Left ventricle myocardium inferior (tissue), 1 donor: Measurements from ENCODE around the gene TPK1. TPM values are rescaled to one million over a fixed set of nuclear protein-coding genes. Genes with fewer than 3 reads are reported as not detected.

Source experiments
- DNase-seq: peaks from one replicate; pipeline ENCODE4 v3.0.0-alpha.2; 2020
- H3K27ac ChIP-seq: fragments of 200-600 bp; replicated peaks from 2 replicates; pipeline ENCODE4 v1.8.0; 2021
- H3K27me3 ChIP-seq: fragments of 200-600 bp; 2 replicates; pipeline ENCODE4 v1.8.0; 2021; ENCODE audit warnings: low read depth
- H3K36me3 ChIP-seq: fragments of 200-600 bp; 2 replicates; pipeline ENCODE4 v1.8.0; 2021
- H3K4me1 ChIP-seq: fragments of 200-600 bp; 2 replicates; pipeline ENCODE4 v1.8.0; 2021
- H3K4me3 ChIP-seq: fragments of 200-600 bp; 2 replicates; pipeline ENCODE4 v1.8.0; 2021; ENCODE audit warnings: mild to moderate bottlenecking, moderate library complexity
- H3K9me3 ChIP-seq: fragments of 200-600 bp; replicated peaks from 2 replicates; pipeline ENCODE4 v1.8.0; 2021
- CTCF ChIP-seq: fragments of 200-600 bp; IDR thresholded peaks from 2 replicates; pipeline ENCODE4 v1.8.0; 2021; ENCODE audit warnings: antibody characterized with exemption, mild to moderate bottlenecking, borderline replicate concordance
- intact Hi-C: fragments of 100-400 bp; cut with micrococcal nuclease; formaldehyde crosslinking; loops from one replicate; pipeline ENCODE4 v1.11.0; 2022
- total RNA-seq: library from RNA; stranded (reverse); fragmentation: NEBNext Ultra II Directional; extraction: Animal tissue kit (Norgen Biotek cat#: 25700); gene quantifications from one replicate; pipeline ENCODE4 v1.2.1, GENCODE V29; 2021
- donor health status: DM: no; HTN: yes; CAD: no; lungs with severe emphysema.

TPK1 gene
- total RNA-seq, 1 donor from 2014 or later, result 3.5 TPM

GRCh38 chr7:144649120-144649519 is 186.7 kb downstream of the TPK1 start:
- H3K4me1 ChIP-seq, result no peaks in the 10 kb centered on the region
- H3K9me3 ChIP-seq, result peaks cover 9% of the 10 kb centered on the region
- H3K36me3 ChIP-seq, result peaks cover 11% of the 10 kb centered on the region
- H3K27me3 ChIP-seq, result no peaks in the 10 kb centered on the region
- DNase-seq, result no peak
- H3K27ac ChIP-seq, result no peak overlapping the region
- intact Hi-C loops, result no loop called here
- no peak for TF ChIP-seq CTCF
- no peak overlapping the region for H3K4me3 ChIP-seq

GRCh38 chr7:144641389-144642044 is 194.3 kb downstream of the TPK1 start:
- no peak overlapping the region for H3K27ac ChIP-seq
- H3K9me3 ChIP-seq, result no peaks in the 10 kb centered on the region
- no peak for DNase-seq
- H3K27me3 ChIP-seq, result no peaks in the 10 kb centered on the region
- TF ChIP-seq CTCF, result no peak
- no peaks in the 10 kb centered on the region for H3K36me3 ChIP-seq
- intact Hi-C loops, result no loop called here
- H3K4me1 ChIP-seq, result no peaks in the 10 kb centered on the region
- no peak overlapping the region for H3K4me3 ChIP-seq

GRCh38 chr7:144632724-144633123 is 203.1 kb downstream of the TPK1 start:
- TF ChIP-seq CTCF, result no peak
- Histone ChIP-seq H3K9me3 (no peaks in the 10 kb centered on the region), H3K27ac (no peak overlapping the region), H3K4me1 (no peaks in the 10 kb centered on the region), H3K36me3 (no peaks in the 10 kb centered on the region), H3K4me3 (no peak overlapping the region), H3K27me3 (no peaks in the 10 kb centered on the region)
- no peak for DNase-seq
- intact Hi-C loops, result no loop called here

- H3K27me3 ChIP-seq, result no peaks in the 10 kb centered on the region
- H3K27ac ChIP-seq, result no peak overlapping the region
- no peak overlapping the region for H3K4me3 ChIP-seq
- no peak for DNase-seq
- H3K4me1 ChIP-seq, result no peaks in the 10 kb centered on the region
- H3K9me3 ChIP-seq, result no peaks in the 10 kb centered on the region
- no peaks in the 10 kb centered on the region for H3K36me3 ChIP-seq
- no peak for TF ChIP-seq CTCF
- intact Hi-C loops, result no loop called here
These were observed 206.3 kb downstream of the TPK1 start for GRCh38 chr7:144629598-144629997.

GRCh38 chr7:144629011-144629410 is 206.8 kb downstream of the TPK1 start:
- no peak for TF ChIP-seq CTCF

More at GRCh38 chr7:144629011-144629410, 206.8 kb downstream of the TPK1 start:
- no peak overlapping the region for H3K27ac ChIP-seq
- no peak overlapping the region for H3K4me3 ChIP-seq
- H3K27me3 ChIP-seq, result no peaks in the 10 kb centered on the region
- H3K36me3 ChIP-seq, result no peaks in the 10 kb centered on the region
- intact Hi-C loops, result no loop called here
- H3K9me3 ChIP-seq, result no peaks in the 10 kb centered on the region
- no peaks in the 10 kb centered on the region for H3K4me1 ChIP-seq
- no peak for DNase-seq
